ENCODE measurements around the gene NUP54. TPM values are rescaled to one million over a fixed set of nuclear protein-coding genes. Genes with fewer than 3 reads are reported as not detected.

NUP54 gene
- polyA plus RNA-seq, 2 of the 4 experiments (the other 2 are of a cell fraction): 32.1 to 43.2 TPM

- POLR2A ChIA-PET: no interaction called here
These were observed 30.1 kb upstream of the NUP54 start for GRCh38 chr4:76178296-76178695.

GRCh38 chr4:76177709-76178108 lies 29.5 kb upstream of the NUP54 start:
- H3K4me3 ChIP-seq: no peak overlapping the region
- DNase-seq (ENCODE audit: low read depth in 1 of 2, low spot score in 1 of 2) (no peak), ATAC-seq (no peak), FAIRE-seq (no peak)
- H3K27ac ChIP-seq: no peak overlapping the region
- no peaks in the 10 kb centered on the region for H3K4me1 ChIP-seq
- H3K4me2 ChIP-seq: no peak overlapping the region
- ChIA-PET POLR2A (no interaction called here), CTCF (no interaction called here)
- H3K9me3 ChIP-seq: no peaks in the 10 kb centered on the region
- no peak for TF ChIP-seq ZFP36 (IDR thresholded peaks at IDR 0.05; ENCODE audit: borderline replicate concordance, partially characterized antibody)
- TF ChIP-seq BCL3 (IDR thresholded peaks at IDR 0.05): no peak
- TF ChIP-seq RFX5 (IDR thresholded peaks at IDR 0.05): no peak
- TF ChIP-seq CBX2 (IDR thresholded peaks at IDR 0.05; ENCODE audit: borderline replicate concordance, low read depth): no peak
- TF ChIP-seq RNF2 (IDR thresholded peaks at IDR 0.05; ENCODE audit: borderline replicate concordance, low read depth): no peak
- TF ChIP-seq ZSCAN20 (CRISPR knock-in tag; IDR thresholded peaks at IDR 0.05): no peak
- TF ChIP-seq FOSL2 (IDR thresholded peaks at IDR 0.05): no peak
- TF ChIP-seq FOSL2 (CRISPR knock-in tag; IDR thresholded peaks at IDR 0.05): no peak
- TF ChIP-seq GATA3 (IDR thresholded peaks at IDR 0.05; ENCODE audit: borderline replicate concordance): no peak
- no peak for TF ChIP-seq HOXA7 (CRISPR knock-in tag; IDR thresholded peaks at IDR 0.05)
- TF ChIP-seq ZNF302 (CRISPR knock-in tag; IDR thresholded peaks at IDR 0.05): no peak
- TF ChIP-seq REST (IDR thresholded peaks at IDR 0.05): no peak
- no peak for TF ChIP-seq ESRRA (IDR thresholded peaks at IDR 0.05; ENCODE audit: borderline replicate concordance, low read length)
- TF ChIP-seq EHMT2 (IDR thresholded peaks at IDR 0.05; ENCODE audit: low read depth): no peak

More at GRCh38 chr4:76178296-76178695, 30.1 kb upstream of the NUP54 start:
- no peak for DNase-seq (ENCODE audit: low read depth in 1 of 2, low spot score in 1 of 2)
- Histone ChIP-seq H3K9me3 (no peaks in the 10 kb centered on the region), H3K4me2 (no peak overlapping the region), H3K27ac (no peak overlapping the region), H3K4me3 (no peak overlapping the region), H3K4me1 (no peaks in the 10 kb centered on the region)
- no peak for ATAC-seq
- 64% methylated on average over 2 of the region's 2 CpGs for WGBS (ENCODE audit: missing lambda C conversion rate)
- no peak for TF ChIP-seq HDAC2 (IDR thresholded peaks at IDR 0.05)
- TF ChIP-seq ZFP36 (IDR thresholded peaks at IDR 0.05; ENCODE audit: borderline replicate concordance, partially characterized antibody): no peak
- TF ChIP-seq FOSL2 (IDR thresholded peaks at IDR 0.05): no peak
- no peak for TF ChIP-seq FOSL2 (CRISPR knock-in tag; IDR thresholded peaks at IDR 0.05)
- no peak for TF ChIP-seq CTCF (IDR thresholded peaks at IDR 0.05)
- TF ChIP-seq TP53 (CRISPR knock-in tag; IDR thresholded peaks at IDR 0.05): no peak
- no peak for TF ChIP-seq HOXA7 (CRISPR knock-in tag; IDR thresholded peaks at IDR 0.05)
- TF ChIP-seq GATA3 (IDR thresholded peaks at IDR 0.05; ENCODE audit: borderline replicate concordance): no peak
- no peak for TF ChIP-seq EHF (CRISPR knock-in tag; IDR thresholded peaks at IDR 0.05)
- no peak for TF ChIP-seq MAFK (IDR thresholded peaks at IDR 0.05; ENCODE audit: partially characterized antibody)
- no peak for TF ChIP-seq POLR2A (IDR thresholded peaks at IDR 0.05; ENCODE audit: low read length)
- TF ChIP-seq KDM1A (IDR thresholded peaks at IDR 0.05; ENCODE audit: low read depth): no peak
- no peak for TF ChIP-seq JUNB (IDR thresholded peaks at IDR 0.05)
- no peak for TF ChIP-seq SREBF2 (IDR thresholded peaks at IDR 0.05)
- TF ChIP-seq EP300 (IDR thresholded peaks at IDR 0.05): no peak
- TF ChIP-seq CBX8 (IDR thresholded peaks at IDR 0.05): no peak
- no peak for TF ChIP-seq FOXS1 (CRISPR knock-in tag; IDR thresholded peaks at IDR 0.05)
- no peak for TF ChIP-seq SMC3 (IDR thresholded peaks at IDR 0.05)
- TF ChIP-seq RFX5 (IDR thresholded peaks at IDR 0.05): no peak
- no peak for TF ChIP-seq HOXB5 (CRISPR knock-in tag; IDR thresholded peaks at IDR 0.05)
- TF ChIP-seq TFCP2L1 (CRISPR knock-in tag; IDR thresholded peaks at IDR 0.05): no peak
- FAIRE-seq: no peak
- CTCF ChIA-PET: interaction anchor here (1.7 to 2.9 kb wide), 3 partner anchors 9 to 199 kb away, joined by 7 to 37 read pairs (median 10); no protein-coding TSS in a partner anchor

All from A549 (cell line).